C4-2B (cell line): ENCODE data around the gene DNAH6.
"Not testable (repeated sequence)": the region's sequence is repeated elsewhere in the genome, so short reads cannot be mapped to it uniquely, and the experiment has no call there.

Source experiments
- H3K27ac ChIP-seq: fragments of 450-650 bp; 2 replicates; pipeline ENCODE4 v1.5.1; 2017
- ZFX ChIP-seq: fragments of 450-650 bp; IDR thresholded peaks from 2 replicates; pipeline ENCODE4 v1.6.1; 2017
- TF ChIP-seq, protein P1 (sequence below): fragments of 450-650 bp; conservative IDR thresholded peaks from 2 replicates; pipeline ENCODE4 v1.5.1; 2017; ENCODE audit warnings: mild to moderate bottlenecking

DNAH6 gene

DNA sequence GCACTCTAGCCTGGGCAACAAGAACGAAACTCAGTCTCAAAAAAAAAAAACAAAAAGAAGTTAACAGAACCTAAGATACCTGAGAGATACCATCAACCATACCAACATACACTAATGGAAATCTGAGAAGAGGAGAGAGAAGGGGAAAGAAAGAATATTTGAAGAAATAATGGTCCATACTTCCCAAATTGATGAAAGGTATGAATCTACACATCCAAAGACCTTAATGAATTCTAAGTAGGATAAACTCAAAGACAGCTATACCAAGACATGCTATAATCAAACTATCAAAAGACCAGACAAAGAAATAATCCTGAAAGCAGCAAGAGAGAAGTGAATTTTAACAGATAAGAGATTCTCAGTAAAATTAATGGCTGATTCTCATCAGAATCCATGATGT is 255.0 kb downstream of the DNAH6 start:
- TF ChIP-seq, protein P1, sequence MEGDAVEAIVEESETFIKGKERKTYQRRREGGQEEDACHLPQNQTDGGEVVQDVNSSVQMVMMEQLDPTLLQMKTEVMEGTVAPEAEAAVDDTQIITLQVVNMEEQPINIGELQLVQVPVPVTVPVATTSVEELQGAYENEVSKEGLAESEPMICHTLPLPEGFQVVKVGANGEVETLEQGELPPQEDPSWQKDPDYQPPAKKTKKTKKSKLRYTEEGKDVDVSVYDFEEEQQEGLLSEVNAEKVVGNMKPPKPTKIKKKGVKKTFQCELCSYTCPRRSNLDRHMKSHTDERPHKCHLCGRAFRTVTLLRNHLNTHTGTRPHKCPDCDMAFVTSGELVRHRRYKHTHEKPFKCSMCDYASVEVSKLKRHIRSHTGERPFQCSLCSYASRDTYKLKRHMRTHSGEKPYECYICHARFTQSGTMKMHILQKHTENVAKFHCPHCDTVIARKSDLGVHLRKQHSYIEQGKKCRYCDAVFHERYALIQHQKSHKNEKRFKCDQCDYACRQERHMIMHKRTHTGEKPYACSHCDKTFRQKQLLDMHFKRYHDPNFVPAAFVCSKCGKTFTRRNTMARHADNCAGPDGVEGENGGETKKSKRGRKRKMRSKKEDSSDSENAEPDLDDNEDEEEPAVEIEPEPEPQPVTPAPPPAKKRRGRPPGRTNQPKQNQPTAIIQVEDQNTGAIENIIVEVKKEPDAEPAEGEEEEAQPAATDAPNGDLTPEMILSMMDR: no peak
- no peak for TF ChIP-seq ZFX
- H3K27ac ChIP-seq: no peak overlapping the region

DNA sequence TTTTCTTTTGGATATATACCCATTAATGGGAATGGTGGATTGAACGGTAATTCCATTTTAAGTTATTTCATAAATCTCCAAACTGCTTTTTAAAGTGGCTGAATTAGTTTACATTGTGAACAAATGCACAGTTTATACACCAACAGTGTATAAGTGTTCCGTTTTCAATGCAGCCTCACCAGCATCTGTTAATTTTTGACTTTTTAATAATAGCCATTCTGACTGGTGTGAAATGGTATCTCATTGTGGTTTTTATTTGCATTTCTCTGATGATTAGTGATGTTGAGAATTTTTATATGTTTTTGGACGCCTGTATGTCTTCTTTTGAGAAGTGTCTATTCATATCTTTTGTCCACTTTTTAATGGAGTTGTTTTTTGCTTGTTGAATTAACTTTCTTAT is 257.3 kb downstream of the DNAH6 start:
- H3K27ac ChIP-seq: not testable (repeated sequence)

DNA sequence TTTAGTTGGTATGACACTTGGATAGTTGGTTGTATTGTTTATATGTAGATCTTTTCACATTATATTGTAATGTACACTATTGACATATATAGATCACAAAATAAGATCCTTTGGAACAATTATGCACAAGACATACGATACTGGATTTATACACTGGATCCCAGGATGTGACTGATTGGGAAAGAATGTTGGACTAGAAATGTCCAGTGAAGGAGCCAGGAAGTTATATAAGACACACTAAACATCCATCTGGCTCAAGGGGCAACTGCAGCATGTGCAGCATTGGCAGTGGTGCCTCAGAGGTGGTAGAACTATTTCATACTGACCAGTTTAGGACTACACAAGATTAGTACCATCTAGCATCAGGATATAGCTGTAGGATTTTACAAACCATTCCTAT is 259.7 kb downstream of the DNAH6 start:
- TF ChIP-seq, protein P1: no peak
- no peak for TF ChIP-seq ZFX
- no peak overlapping the region for H3K27ac ChIP-seq

DNA sequence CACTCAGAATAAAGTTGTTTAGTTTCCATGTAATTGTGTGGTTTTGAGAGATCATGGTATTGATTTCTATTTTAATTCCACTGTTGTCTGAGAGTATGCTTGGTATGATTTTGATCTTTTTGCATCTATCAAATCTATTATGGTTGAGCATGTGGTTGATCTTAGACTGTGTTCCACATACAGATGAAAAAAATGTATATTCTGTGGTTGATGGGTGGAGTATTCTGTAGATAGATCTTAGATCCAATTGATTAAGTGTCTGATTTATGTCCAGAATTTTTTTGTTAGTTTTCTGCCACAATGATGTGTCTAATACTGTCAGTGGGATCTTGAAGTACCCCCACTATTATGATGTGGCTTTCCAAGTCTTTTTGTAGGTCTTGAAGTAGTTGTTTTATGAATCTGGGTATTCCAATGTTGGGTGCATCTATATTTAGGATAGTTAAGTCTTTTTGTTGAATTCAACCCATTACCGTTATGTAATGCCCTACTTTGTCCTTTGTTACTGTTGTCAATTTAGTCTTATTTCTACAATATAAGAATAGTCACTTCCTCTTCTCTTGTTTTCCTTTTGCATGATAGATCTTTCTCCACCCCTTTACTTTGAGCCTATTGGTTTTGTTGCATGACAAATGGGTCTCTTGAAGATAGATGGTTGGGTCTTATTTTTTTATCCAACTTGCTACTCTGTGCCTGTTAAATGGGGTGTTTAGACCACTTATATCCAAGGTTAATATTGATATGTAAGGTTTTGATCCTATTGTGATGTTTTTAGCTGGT is 262.8 kb downstream of the DNAH6 start:
- no peak overlapping the region for H3K27ac ChIP-seq
- no peak for TF ChIP-seq ZFX
- TF ChIP-seq, protein P1: no peak

DNA sequence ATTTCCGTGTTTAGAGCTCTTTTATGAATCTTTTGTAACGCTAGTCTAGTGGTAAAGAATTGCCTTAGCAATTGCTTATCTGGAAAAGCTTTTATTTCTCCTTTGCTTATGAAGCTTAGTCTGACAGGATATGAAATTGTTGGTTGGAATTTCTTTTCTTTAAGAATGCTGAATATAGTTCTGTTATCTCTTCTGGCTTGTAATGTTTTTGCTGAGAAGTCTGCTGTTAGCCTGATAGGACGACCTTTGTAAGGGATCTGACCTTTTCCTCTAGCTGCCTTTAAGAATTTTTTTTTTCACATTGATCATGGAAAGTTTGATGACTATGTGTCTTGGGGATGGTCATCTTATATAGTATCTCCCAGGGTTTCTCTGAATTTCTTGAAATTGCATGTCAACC is 263.5 kb downstream of the DNAH6 start:
- H3K27ac ChIP-seq: no peak overlapping the region
- TF ChIP-seq ZFX: no peak
- TF ChIP-seq, protein P1: no peak

DNA sequence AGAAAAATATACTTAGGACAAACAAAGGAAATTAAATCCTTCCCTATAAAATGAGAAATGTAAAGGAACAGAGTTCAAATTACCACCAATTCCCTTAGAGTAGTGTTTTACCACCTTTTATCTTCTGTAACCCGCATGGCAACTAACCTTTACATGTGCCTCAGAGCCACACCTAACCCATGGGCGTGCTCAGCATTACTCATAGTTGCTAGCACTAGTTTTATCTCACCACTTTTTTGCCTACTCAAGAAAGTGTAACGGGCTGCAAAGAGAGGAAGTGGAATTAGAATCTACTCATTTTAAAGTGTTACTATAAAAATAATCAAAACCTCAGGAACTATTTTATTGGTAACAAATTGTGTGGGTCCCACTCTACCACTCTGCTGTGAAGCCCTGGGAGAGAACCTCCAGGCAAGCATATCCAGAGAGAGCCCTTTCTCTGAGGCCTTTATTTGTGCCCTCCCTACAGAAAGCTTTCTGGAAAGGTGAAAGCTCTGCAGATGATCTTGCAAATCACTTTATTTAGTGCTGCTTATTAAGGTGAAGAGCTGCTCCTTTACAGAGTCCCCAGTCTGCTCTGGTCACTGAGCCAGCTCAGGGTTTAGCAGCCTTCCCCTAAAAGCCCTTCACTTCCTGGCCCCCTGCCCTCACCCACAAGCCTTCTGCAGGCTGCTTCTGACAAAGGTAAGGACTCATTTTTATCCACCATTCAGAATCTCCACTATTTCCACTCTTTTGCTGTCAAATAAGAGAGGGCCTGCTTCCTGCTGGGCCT is 265.8 kb downstream of the DNAH6 start:
- no peak overlapping the region for H3K27ac ChIP-seq
- TF ChIP-seq, protein P1: no peak
- TF ChIP-seq ZFX: no peak

DNA sequence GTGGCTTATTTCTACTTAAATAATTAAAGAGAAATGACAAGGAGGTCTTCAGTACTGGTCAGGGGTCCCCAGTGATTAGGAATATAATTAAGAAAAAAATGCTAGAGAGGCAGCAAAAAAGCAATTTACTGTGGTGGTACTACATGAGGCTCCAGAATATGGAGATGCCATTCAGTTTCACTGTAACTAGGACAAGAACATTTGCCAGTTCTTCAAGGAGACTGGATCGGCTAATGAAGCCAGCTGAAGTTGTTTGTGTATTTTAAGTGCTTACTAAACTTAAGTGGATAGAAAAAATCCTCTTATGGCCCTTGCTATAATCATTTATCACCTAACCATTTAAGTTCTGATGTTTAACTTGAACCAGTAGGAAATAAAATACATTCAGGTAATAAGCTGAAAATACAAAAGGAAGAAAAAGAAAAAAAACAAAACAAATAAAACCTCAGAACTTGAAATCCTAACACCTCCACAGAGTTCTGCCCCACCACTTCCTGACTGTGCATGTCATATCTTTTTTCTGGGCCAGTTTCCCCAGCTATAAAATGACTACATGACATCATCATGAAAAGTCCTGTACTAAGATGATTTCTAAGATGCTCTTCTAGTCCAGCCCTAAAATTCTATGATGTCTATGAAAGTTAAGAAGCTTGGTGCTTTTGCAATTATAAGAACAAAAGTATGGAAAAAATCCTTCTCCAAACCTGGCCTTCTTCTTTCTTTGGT is 266.6 kb downstream of the DNAH6 start:
- no peak overlapping the region for H3K27ac ChIP-seq
- TF ChIP-seq, protein P1: no peak
- TF ChIP-seq ZFX: no peak
